Retina (tissue), 1 donor: Measurements from ENCODE around the gene EML6.

Experiments used
- DNase-seq: peaks from one replicate; pipeline ENCODE4 v3.0.0-alpha.2; 2016

EML6 gene

GRCh38 chr2:54952978-54953456 is 229.6 kb downstream of the EML6 start:
- no peak for DNase-seq

GRCh38 chr2:54954158-54954557 is 230.7 kb downstream of the EML6 start:
- no peak for DNase-seq

GRCh38 chr2:54954705-54955357 is 231.4 kb downstream of the EML6 start:
- DNase-seq = peak; percentile 54

- DNase-seq = no peak
Observed at GRCh38 chr2:54955358-54956110, 232.1 kb downstream of the EML6 start.

GRCh38 chr2:54956111-54956627 is 232.7 kb downstream of the EML6 start:
- no peak for DNase-seq

- no peak for DNase-seq
Observed at GRCh38 chr2:54957321-54957999, 234.0 kb downstream of the EML6 start.

GRCh38 chr2:54958717-54959371 is 235.4 kb downstream of the EML6 start:
- DNase-seq = no peak

- no peak for DNase-seq
Observed at GRCh38 chr2:54960164-54960563, 236.7 kb downstream of the EML6 start.

GRCh38 chr2:54962511-54962910 is 239.0 kb downstream of the EML6 start:
- no peak for DNase-seq

GRCh38 chr2:54962935-54963440 is 239.5 kb downstream of the EML6 start:
- DNase-seq = no peak

- no peak for DNase-seq
Observed at GRCh38 chr2:54963476-54963875, 240.0 kb downstream of the EML6 start.

- no peak for DNase-seq
Observed at GRCh38 chr2:54964271-54964670, 240.8 kb downstream of the EML6 start.

- DNase-seq = no peak
Observed at GRCh38 chr2:54964816-54965215, 241.4 kb downstream of the EML6 start.

GRCh38 chr2:54965425-54965824 is 242.0 kb downstream of the EML6 start:
- DNase-seq = no peak

- DNase-seq = no peak
Observed at GRCh38 chr2:54966165-54966832, 242.8 kb downstream of the EML6 start.

GRCh38 chr2:54966837-54967236 is 243.4 kb downstream of the EML6 start:
- no peak for DNase-seq

GRCh38 chr2:54967269-54967668 is 243.8 kb downstream of the EML6 start:
- peak; percentile 39 for DNase-seq

- DNase-seq = no peak
Observed at GRCh38 chr2:54967759-54968365, 244.4 kb downstream of the EML6 start.

GRCh38 chr2:54968561-54969218 is 245.2 kb downstream of the EML6 start:
- DNase-seq = no peak

GRCh38 chr2:54969295-54969939 is 246.0 kb downstream of the EML6 start:
- DNase-seq = no peak

- no peak for DNase-seq
Observed at GRCh38 chr2:54969940-54970338, 246.5 kb downstream of the EML6 start.
